Large intestine (tissue), 3 donors: ENCODE results near the gene PCDHGA2. TPM values are rescaled to one million over a fixed set of nuclear protein-coding genes. Genes with fewer than 3 reads are reported as not detected.
"Not testable (repeated sequence)": the region's sequence is repeated elsewhere in the genome, so short reads cannot be mapped to it uniquely, and the experiment has no call there.

Experiments used
- DNase-seq, 2 donors: peaks; one replicate each; pipeline versions ENCODE4 v3.0.0 to v3.0.0-alpha.2; 2013
- H3K27ac ChIP-seq: one replicate; pipeline ENCODE4 v1.5.1; 2013; ENCODE audit warnings: low read length
- H3K27me3 ChIP-seq: 2 replicates; pipeline ENCODE4 v1.6.1; 2013; ENCODE audit warnings: low read length; ENCODE audit not compliant: control insufficient read depth, insufficient read depth
- H3K36me3 ChIP-seq: 2 replicates; pipeline ENCODE4 v1.6.1; 2013; ENCODE audit warnings: low read length; ENCODE audit not compliant: control insufficient read depth, insufficient read depth
- H3K4me1 ChIP-seq: one replicate; pipeline ENCODE4 v1.6.1; 2013; ENCODE audit warnings: low read length; ENCODE audit not compliant: control insufficient read depth, insufficient read depth
- H3K4me3 ChIP-seq: one replicate; pipeline ENCODE4 v1.5.1; 2013; ENCODE audit warnings: low read length
- H3K9me3 ChIP-seq: one replicate; pipeline ENCODE4 v1.6.1; 2013; ENCODE audit warnings: mild to moderate bottlenecking, low read depth, low read length, moderate library complexity; ENCODE audit not compliant: control insufficient read depth
- WGBS: methylation state at CpG from one replicate; pipeline ENCODE4 v1.1.5; 2013; ENCODE audit warnings: low lambda C conversion rate; ENCODE audit not compliant: insufficient coverage; 5-methylcytosine and 5-hydroxymethylcytosine counted together
- polyA plus RNA-seq: library from polyadenylated mRNA; unstranded; fragments of 120-200 nt; gene quantifications from one replicate; pipeline ENCODE4 v1.2.1, GENCODE V29; 2013

The PCDHGA2 gene
- polyA plus RNA-seq, 1 donor: 1.3 TPM

DNA sequence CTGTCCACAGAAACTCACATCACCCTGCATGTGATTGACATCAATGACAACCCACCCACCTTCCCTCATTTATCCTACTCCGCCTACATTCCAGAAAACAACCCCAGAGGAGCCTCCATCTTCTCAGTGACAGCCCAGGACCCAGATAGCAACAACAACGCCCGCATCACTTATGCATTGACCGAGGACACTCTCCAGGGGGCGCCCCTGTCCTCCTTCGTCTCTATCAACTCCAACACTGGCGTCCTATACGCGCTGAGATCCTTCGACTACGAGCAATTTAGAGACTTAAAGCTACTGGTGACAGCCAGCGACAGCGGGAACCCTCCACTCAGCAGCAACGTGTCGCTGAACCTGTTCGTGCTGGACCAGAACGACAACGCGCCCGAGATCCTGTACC lies 6.8 kb downstream of the PCDHGA2 start:
- Histone ChIP-seq H3K36me3 (no peaks in the 10 kb centered on the region), H3K4me3 (no peak overlapping the region), H3K27ac (no peak overlapping the region), H3K27me3 (peaks cover 25% of the 10 kb centered on the region), H3K9me3 (peaks cover 33% of the 10 kb centered on the region), H3K4me1 (no peaks in the 10 kb centered on the region)
- no peak for DNase-seq
- WGBS: no CpG with 5 or more reads among the region's 20 CpGs

DNA sequence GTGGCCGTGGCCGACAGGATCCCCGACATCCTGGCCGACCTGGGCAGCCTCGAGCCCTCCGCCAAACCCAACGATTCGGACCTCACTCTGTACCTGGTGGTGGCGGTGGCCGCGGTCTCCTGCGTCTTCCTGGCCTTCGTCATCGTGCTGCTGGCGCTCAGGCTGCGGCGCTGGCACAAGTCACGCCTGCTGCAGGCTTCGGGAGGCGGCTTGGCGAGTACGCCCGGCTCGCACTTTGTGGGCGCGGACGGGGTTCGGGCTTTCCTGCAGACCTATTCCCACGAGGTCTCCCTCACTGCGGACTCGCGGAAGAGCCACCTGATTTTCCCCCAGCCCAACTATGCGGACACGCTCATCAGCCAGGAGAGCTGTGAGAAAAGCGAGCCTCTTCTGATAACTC lies 7.5 kb downstream of the PCDHGA2 start:
- WGBS: no CpG with 5 or more reads among the region's 35 CpGs

DNA sequence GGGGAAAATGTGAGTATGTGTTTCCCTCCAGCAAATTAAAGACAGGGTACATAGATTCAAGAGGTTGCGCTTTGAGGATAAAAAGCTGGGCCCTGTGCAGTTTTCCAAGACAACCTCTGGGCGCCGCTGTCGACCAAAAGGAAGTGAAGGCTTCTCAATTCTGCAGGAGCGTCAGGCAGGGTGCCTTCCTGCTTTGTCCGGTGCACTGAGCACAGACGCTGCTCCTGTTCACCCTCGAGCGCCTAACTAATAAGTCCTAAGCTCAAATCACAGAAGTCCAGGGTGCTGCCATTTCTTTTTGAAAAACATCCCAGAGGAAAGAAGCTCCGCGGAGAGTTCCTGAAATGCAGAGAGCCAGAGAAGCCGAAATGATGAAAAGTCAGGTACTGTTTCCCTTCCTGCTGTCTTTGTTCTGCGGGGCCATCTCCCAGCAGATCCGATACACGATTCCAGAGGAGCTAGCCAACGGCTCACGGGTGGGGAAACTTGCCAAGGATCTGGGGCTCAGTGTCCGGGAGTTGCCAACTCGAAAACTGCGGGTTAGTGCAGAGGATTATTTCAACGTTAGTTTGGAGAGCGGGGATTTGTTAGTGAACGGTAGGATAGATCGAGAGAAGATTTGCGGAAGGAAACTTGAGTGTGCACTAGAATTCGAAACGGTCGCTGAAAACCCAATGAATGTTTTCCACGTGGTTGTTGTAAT lies 11.5 kb downstream of the PCDHGA2 start, which contains the start of gene PCDHGB1:
Gene PCDHGB1, plus strand, starts transcription at position 183 of the 703 bp plus-strand sequence. Its CDS starts 162 bp downstream, at position 345.
- 60% methylated on average over 1 of the region's 29 CpGs for WGBS
- Histone ChIP-seq H3K27ac (no peak within 1 kb of the TSS), H3K4me3 (no peak within 1 kb of the TSS), H3K27me3 (peaks cover 31% of the 10 kb centered on the region), H3K4me1 (no peaks in the 10 kb centered on the region), H3K9me3 (peaks cover 33% of the 10 kb centered on the region), H3K36me3 (no peaks in the 10 kb centered on the region)
- no peak for DNase-seq

More for the DNA sequence above, 7.5 kb downstream of the PCDHGA2 start:
- Histone ChIP-seq H3K27me3 (peaks cover 28% of the 10 kb centered on the region), H3K9me3 (peaks cover 27% of the 10 kb centered on the region)
- not testable (repeated sequence) for DNase-seq, H3K4me1 ChIP-seq, H3K36me3 ChIP-seq, H3K4me3 ChIP-seq, H3K27ac ChIP-seq

DNA sequence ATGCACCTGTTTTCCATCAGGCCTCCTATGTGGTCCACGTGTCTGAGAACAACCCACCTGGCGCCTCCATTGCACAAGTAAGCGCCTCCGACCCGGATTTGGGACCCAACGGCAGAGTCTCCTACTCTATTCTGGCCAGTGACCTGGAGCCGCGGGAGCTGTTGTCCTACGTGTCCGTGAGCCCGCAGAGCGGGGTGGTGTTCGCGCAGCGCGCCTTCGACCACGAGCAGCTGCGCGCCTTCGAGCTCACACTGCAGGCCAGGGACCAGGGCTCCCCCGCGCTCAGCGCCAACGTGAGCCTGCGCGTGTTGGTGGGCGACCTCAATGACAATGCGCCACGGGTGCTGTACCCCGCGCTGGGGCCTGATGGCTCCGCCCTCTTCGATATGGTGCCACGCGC lies 13.0 kb downstream of the PCDHGA2 start:
- H3K27ac ChIP-seq: no peak overlapping the region
- no peaks in the 10 kb centered on the region for H3K36me3 ChIP-seq
- WGBS: no CpG with 5 or more reads among the region's 36 CpGs
- H3K4me1 ChIP-seq: no peaks in the 10 kb centered on the region
- peaks cover 35% of the 10 kb centered on the region for H3K27me3 ChIP-seq
- DNase-seq: no peak
- no peak overlapping the region for H3K4me3 ChIP-seq
- peaks cover 31% of the 10 kb centered on the region for H3K9me3 ChIP-seq

GRCh38 chr5:141354900-141355469 lies 16.4 kb downstream of the PCDHGA2 start, which contains the start of gene PCDHGA4:
Gene PCDHGA4, plus strand, starts transcription at chr5:141355021. Its CDS starts 87 bp downstream, at chr5:141355108.
- H3K27ac ChIP-seq: no peak within 1 kb of the TSS
- no peak within 1 kb of the TSS for H3K4me3 ChIP-seq
- no peak for DNase-seq
- 0% methylated on average over 1 of the region's 29 CpGs for WGBS
- H3K4me1 ChIP-seq: no peaks in the 10 kb centered on the region
- H3K9me3 ChIP-seq: peaks cover 39% of the 10 kb centered on the region
- H3K27me3 ChIP-seq: peaks cover 36% of the 10 kb centered on the region
- H3K36me3 ChIP-seq: no peaks in the 10 kb centered on the region

- no CpG with 5 or more reads among the region's 24 CpGs for WGBS
- H3K4me3 ChIP-seq: no peak overlapping the region
- no peaks in the 10 kb centered on the region for H3K36me3 ChIP-seq
- no peaks in the 10 kb centered on the region for H3K4me1 ChIP-seq
- peaks cover 37% of the 10 kb centered on the region for H3K9me3 ChIP-seq
- H3K27me3 ChIP-seq: peaks cover 36% of the 10 kb centered on the region
- DNase-seq: no peak
- H3K27ac ChIP-seq: no peak overlapping the region
Measured at GRCh38 chr5:141355641-141356040, 17.1 kb downstream of the PCDHGA2 start.

GRCh38 chr5:141356133-141356532 lies 17.6 kb downstream of the PCDHGA2 start:
- Histone ChIP-seq H3K4me1 (no peaks in the 10 kb centered on the region), H3K27ac (no peak overlapping the region), H3K27me3 (peaks cover 35% of the 10 kb centered on the region), H3K9me3 (peaks cover 37% of the 10 kb centered on the region), H3K4me3 (no peak overlapping the region), H3K36me3 (no peaks in the 10 kb centered on the region)
- no CpG with 5 or more reads among the region's 5 CpGs for WGBS
- no peak for DNase-seq

GRCh38 chr5:141356950-141357349 lies 18.4 kb downstream of the PCDHGA2 start:
- H3K27me3 ChIP-seq: peaks cover 35% of the 10 kb centered on the region

GRCh38 chr5:141359790-141360426 lies 21.3 kb downstream of the PCDHGA2 start, which contains the start of gene PCDHGB2:
Gene PCDHGB2, plus strand, starts transcription at chr5:141359994. Its CDS starts 142 bp downstream, at chr5:141360136.
- Histone ChIP-seq H3K4me1 (no peaks in the 10 kb centered on the region), H3K27me3 (peaks cover 45% of the 10 kb centered on the region), H3K4me3 (no peak within 1 kb of the TSS), H3K27ac (no peak within 1 kb of the TSS), H3K36me3 (no peaks in the 10 kb centered on the region), H3K9me3 (peaks cover 42% of the 10 kb centered on the region)
- WGBS: no CpG with 5 or more reads among the region's 24 CpGs
- no peak for DNase-seq

More at GRCh38 chr5:141356950-141357349, 18.4 kb downstream of the PCDHGA2 start:
- H3K4me1 ChIP-seq: no peaks in the 10 kb centered on the region
- no peak for DNase-seq
- no peak overlapping the region for H3K27ac ChIP-seq
- H3K4me3 ChIP-seq: no peak overlapping the region
- WGBS: no CpG with 5 or more reads among the region's 19 CpGs
- H3K9me3 ChIP-seq: peaks cover 39% of the 10 kb centered on the region
- no peaks in the 10 kb centered on the region for H3K36me3 ChIP-seq

GRCh38 chr5:141360685-141361084 lies 22.1 kb downstream of the PCDHGA2 start:
- no peak overlapping the region for H3K4me3 ChIP-seq
- DNase-seq: no peak
- H3K4me1 ChIP-seq: no peaks in the 10 kb centered on the region
- no peak overlapping the region for H3K27ac ChIP-seq
- peaks cover 47% of the 10 kb centered on the region for H3K27me3 ChIP-seq
- peaks cover 42% of the 10 kb centered on the region for H3K9me3 ChIP-seq
- WGBS: 10% methylated on average over 2 of the region's 15 CpGs
- no peaks in the 10 kb centered on the region for H3K36me3 ChIP-seq
